ENCODE measurements around the gene YPEL1.

YPEL1 gene

DNA sequence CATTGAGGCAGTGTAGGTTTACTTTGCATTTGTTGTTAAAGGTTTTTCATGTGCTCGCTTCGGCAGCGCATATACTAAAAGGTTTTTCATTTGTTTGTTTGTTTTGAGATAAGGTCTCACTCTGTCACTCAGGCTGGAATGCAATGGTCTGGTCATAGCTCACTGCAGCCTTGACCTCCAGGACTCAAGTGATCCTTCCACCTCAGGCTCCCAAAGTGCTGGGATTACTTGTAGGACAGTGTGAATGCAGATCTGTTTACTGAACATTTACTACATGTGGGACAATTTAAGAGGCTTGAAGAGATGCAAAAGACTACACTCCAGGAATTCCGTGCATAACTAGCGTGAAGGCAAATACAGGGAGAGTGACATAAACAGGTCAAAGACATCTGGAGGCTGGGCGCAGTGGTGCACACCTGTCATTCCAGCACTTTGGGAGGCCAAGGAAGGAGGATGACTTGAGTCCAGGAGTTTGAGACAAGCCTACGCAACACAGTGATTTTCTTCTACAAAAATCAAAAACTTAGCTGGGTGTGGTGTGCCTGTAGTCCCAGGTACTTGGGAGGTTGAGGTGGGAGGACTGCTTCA, 34.1 kb downstream of the YPEL1 start:
- Histone ChIP-seq H3K9me3 (replicated peaks in 1 of 11) (no peaks in the 10 kb centered on the region), H3K4me2 (no peak overlapping the region), H3K27ac (no peak overlapping the region), H3K4me3 (no peak overlapping the region), H3K36me3 (peaks cover 30 to 100% (median 95%) of the 10 kb centered on the region in 11 experiments), H3K9ac (no peak overlapping the region), H3K4me1 (peaks cover 0 to 19% (median 13%) of the 10 kb centered on the region in 10 experiments; a peak in 18 of 20 replicates), H4K20me1 (peaks cover 0 to 26% (median 11%) of the 10 kb centered on the region in 11 experiments; a peak in 11 of 22 replicates), H3K27me3 (no peaks in the 10 kb centered on the region)
- TF ChIP-seq Cebpa-rat (IDR thresholded peaks at IDR 0.05) = no peak

DNA sequence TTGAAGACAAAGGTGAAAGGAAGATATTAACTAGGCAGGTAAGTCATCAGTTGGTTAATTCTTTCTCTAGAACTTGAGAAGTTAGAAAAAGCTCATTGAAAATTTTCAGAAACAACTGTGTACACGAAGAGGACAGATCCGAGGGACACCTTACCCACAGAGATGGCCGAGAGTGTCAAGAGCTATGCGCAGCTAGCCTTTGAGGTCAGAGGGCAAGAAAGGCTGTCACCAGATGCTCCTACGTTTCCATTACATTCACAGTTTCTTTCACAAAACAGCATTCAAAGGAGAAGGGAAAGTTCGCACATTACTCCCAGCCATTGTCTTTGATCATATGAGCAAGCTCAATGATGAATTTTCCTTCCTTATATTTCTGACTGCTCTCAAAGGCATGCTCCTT, 34.8 kb downstream of the YPEL1 start:
- Histone ChIP-seq H3K4me1 (peaks cover 0 to 21% (median 13%) of the 10 kb centered on the region in 10 experiments; a peak in 18 of 20 replicates), H4K20me1 (peaks cover 0 to 33% (median 11%) of the 10 kb centered on the region in 11 experiments; a peak in 11 of 22 replicates), H3K9ac (no peak overlapping the region), H3K4me2 (no peak overlapping the region), H3K36me3 (peaks cover 37 to 100% (median 97%) of the 10 kb centered on the region in 11 experiments), H3K27ac (no peak overlapping the region), H3K27me3 (no peaks in the 10 kb centered on the region), H3K4me3 (no peak overlapping the region), H3K9me3 (replicated peaks in 1 of 11) (no peaks in the 10 kb centered on the region)
- TF ChIP-seq Cebpa-rat (IDR thresholded peaks at IDR 0.05) = no peak

- Histone ChIP-seq H4K20me1 (peaks cover 0 to 45% (median 13%) of the 10 kb centered on the region in 11 experiments; a peak in 11 of 22 replicates), H3K36me3 (peaks cover 48 to 100% (median 97%) of the 10 kb centered on the region in 11 experiments), H3K9ac (no peak overlapping the region; a peak in 1 of 22 replicates), H3K27ac (no peak overlapping the region), H3K9me3 (replicated peaks in 1 of 11) (no peaks in the 10 kb centered on the region), H3K4me3 (no peak overlapping the region), H3K4me2 (0 out of 22 replicates have a peak overlapping the region, but pooled peaks of 1 of the 11 experiments have one; percentile 67), H3K4me1 (peaks cover 0 to 28% (median 13%) of the 10 kb centered on the region in 10 experiments; a peak in 18 of 20 replicates), H3K27me3 (no peaks in the 10 kb centered on the region)
- TF ChIP-seq Cebpa-rat (IDR thresholded peaks at IDR 0.05) = no peak
Observed at GRCh38 chr22:21699643-21700042, 36.0 kb downstream of the YPEL1 start.

DNA sequence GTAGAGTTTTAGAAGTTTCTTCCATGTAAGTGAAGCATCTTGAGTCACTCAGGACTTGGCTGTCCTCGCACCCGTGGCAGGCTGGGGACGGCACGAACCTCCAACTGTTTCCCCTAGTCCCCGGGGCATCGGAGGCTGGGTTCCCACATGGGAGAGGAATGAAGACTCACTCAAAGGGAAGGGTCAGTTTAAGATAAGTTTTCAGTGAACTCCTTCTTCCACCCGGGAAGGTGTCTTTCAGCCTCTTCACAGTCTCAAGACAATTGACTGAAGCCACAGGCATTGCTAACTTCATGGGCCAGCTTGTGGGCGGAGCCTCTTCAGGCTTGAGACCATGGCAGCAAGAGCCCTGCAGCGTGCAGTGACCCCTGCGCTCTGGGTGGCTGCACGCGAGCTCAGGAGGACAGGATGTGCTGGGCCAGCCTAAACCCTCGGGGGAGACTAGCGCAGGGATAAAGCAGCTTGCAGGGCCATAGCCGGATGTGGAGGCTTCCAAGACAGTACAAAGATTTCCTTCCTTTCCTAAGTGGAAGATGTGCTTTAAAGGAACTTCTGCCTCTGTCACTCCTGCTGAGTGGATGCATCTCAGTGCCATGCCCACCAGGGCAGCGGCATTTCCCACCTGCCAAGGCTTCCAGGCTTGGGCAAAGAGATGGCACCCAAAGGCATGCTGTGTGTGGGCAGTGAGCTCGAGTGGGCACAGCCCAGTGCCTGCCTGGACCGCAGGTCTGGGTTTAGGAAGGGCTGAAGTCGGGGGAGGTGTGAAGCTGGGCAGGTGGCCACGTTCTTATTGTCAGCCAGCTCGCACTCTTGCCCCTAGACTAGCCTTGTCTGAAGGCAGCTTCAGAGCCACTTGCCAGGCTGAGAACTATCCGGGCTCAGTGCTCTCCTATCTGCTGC, 36.9 kb downstream of the YPEL1 start:
- Histone ChIP-seq H4K20me1 (peaks cover 0 to 54% (median 13%) of the 10 kb centered on the region in 11 experiments; a peak in 11 of 22 replicates), H3K27ac (peak overlapping the region in 3 of 11 experiments; percentile 8 to 44 (median 35); a peak in 2 of 22 replicates), H3K27me3 (no peaks in the 10 kb centered on the region), H3K4me2 (peak overlapping the region in 9 of 11 experiments; percentile 43 to 72 (median 67); a peak in 17 of 22 replicates), H3K9ac (peak overlapping the region in 2 of 11 experiments; percentile 14 to 27; a peak in 1 of 22 replicates), H3K4me1 (peaks cover 0 to 28% (median 13%) of the 10 kb centered on the region in 10 experiments; a peak in 18 of 20 replicates), H3K36me3 (peaks cover 58 to 100% (median 99%) of the 10 kb centered on the region in 11 experiments), H3K9me3 (replicated peaks in 1 of 11) (no peaks in the 10 kb centered on the region), H3K4me3 (no peak overlapping the region)
- TF ChIP-seq Cebpa-rat (IDR thresholded peaks at IDR 0.05) = no peak

DNA sequence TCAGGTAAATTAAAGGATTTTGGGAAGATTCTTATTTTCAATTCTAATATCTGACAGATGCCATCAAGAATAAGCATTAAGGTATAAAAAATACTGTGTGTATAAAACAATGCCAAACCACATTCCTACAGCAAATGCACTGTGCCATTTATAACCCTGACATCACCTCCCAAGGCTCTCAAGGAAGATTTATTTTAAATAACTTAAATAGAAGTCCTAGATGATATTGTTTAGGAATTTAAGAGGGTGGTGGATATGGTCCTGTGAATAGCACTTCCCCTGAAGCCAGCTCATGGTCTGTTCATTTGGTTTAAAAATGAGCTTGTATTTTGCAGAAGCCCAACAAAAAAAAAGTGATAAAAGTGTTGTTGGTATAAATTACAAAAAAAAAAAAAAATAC, 37.7 kb downstream of the YPEL1 start:
- Histone ChIP-seq H3K36me3 (peaks cover 66 to 100% (median 99%) of the 10 kb centered on the region in 11 experiments), H4K20me1 (peaks cover 0 to 59% (median 13%) of the 10 kb centered on the region in 11 experiments; a peak in 11 of 22 replicates), H3K4me2 (no peak overlapping the region), H3K27me3 (no peaks in the 10 kb centered on the region), H3K4me1 (peaks cover 0 to 31% (median 13%) of the 10 kb centered on the region in 10 experiments; a peak in 18 of 20 replicates), H3K9me3 (replicated peaks in 1 of 11) (no peaks in the 10 kb centered on the region), H3K4me3 (no peak overlapping the region), H3K9ac (no peak overlapping the region), H3K27ac (no peak overlapping the region)
- no peak for TF ChIP-seq Cebpa-rat (IDR thresholded peaks at IDR 0.05)

DNA sequence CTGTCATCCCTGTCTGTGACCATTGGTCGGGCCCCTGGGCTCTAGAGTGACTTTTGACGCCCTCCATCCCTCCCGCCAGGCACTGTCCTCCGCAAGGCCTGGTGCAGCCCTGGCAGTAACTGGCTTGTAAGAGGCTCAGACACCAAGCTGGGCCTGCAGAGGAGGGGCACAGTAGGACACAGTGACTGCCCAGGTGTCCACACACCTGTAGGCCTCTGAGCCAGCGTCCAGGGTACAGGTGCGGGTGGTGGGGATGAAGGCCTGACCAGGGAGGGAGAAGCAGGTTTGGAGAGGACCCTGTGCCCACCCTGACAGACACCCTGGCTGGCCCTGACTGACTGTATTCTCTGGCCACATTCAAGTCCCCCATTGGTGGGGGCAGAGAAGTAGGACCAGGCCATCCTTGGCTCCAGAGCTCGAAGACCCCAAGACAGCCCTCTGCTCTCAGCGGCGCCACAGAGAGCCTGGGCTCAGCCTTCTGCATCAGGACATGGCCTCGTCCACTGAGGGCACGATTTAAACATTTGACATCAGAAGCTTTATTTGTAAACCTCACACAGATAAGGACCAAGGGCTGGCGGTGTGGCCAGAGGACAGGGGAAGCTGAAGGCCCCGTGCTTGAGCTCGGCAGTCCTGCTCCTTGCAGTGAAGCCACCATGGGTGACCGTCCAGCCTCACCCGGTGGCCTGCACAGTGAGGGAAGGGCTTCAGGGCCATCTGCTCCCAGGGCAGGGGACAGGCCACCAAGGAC, 38.4 kb downstream of the YPEL1 start:
- peaks cover 0 to 37% (median 13%) of the 10 kb centered on the region in 10 experiments; a peak in 18 of 20 replicates for H3K4me1 ChIP-seq
- H3K27me3 ChIP-seq = no peaks in the 10 kb centered on the region
- H3K36me3 ChIP-seq = peaks cover 73 to 98% (median 94%) of the 10 kb centered on the region in 11 experiments
- peak overlapping the region in 1 of 11 experiments; percentile 46; a peak in 2 of 22 replicates for H3K9ac ChIP-seq
- no peak for TF ChIP-seq Cebpa-rat (IDR thresholded peaks at IDR 0.05)
- no peak overlapping the region for H3K4me2 ChIP-seq
- H4K20me1 ChIP-seq = peaks cover 0 to 59% (median 13%) of the 10 kb centered on the region in 11 experiments; a peak in 11 of 22 replicates
- H3K4me3 ChIP-seq = no peak overlapping the region
- no peak overlapping the region for H3K27ac ChIP-seq
- no peaks in the 10 kb centered on the region for H3K9me3 ChIP-seq (replicated peaks in 1 of 11)

DNA sequence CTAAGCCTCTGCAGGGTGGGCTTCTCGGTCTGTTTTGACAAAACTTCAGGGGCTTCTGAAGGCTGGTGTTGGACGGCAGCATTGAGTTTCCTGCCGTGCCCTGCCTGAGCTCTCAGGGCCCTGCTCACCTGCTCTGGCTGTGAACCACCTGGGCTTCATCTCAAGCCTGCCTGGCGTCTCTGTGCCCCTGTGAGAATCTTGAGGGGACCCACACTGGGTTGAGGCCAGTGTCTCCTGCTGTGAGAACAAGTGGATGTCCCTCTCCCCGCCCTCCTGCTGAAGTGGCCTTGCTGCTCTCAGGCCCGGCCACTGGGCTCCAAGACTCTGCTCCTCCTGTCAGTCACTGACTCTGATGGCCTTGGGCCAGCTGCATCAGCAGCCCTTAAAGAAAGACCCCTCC, 39.5 kb downstream of the YPEL1 start:
- H3K36me3 ChIP-seq = peaks cover 75 to 98% (median 89%) of the 10 kb centered on the region in 11 experiments
- H3K9ac ChIP-seq = peak overlapping the region in 2 of 11 experiments; percentile 9 to 46; a peak in 1 of 22 replicates

More for the DNA sequence above, 39.5 kb downstream of the YPEL1 start:
- H3K4me2 ChIP-seq = no peak overlapping the region
- peaks cover 8 to 47% (median 21%) of the 10 kb centered on the region in 10 experiments for H3K4me1 ChIP-seq
- H3K9me3 ChIP-seq (replicated peaks in 1 of 11) = no peaks in the 10 kb centered on the region
- H4K20me1 ChIP-seq = peaks cover 0 to 59% (median 13%) of the 10 kb centered on the region in 11 experiments; a peak in 11 of 22 replicates
- H3K27ac ChIP-seq = no peak overlapping the region
- TF ChIP-seq Cebpa-rat (IDR thresholded peaks at IDR 0.05) = no peak
- H3K4me3 ChIP-seq = no peak overlapping the region
- H3K27me3 ChIP-seq = no peaks in the 10 kb centered on the region

All from BLaER1 treated with 17β-estradiol and CSF1 and Interleukin-3, amounts not matched to agents 10 nM and 100 nM (cell line).